GM10266 (cell line): ENCODE results near the gene USB1.

Experiments used
- DNase-seq: peaks from one replicate; pipeline ENCODE4 v3.0.0; 2012; ENCODE audit errors: extremely low spot score
- TF ChIP-seq, protein P1 (sequence below): IDR thresholded peaks from 2 replicates; pipeline ENCODE4 v1.5.1; 2012; ENCODE audit warnings: mild to moderate bottlenecking, low read depth; ENCODE audit not compliant: control insufficient read depth, insufficient read depth; ENCODE audit errors: missing control alignments

Gene USB1

DNA sequence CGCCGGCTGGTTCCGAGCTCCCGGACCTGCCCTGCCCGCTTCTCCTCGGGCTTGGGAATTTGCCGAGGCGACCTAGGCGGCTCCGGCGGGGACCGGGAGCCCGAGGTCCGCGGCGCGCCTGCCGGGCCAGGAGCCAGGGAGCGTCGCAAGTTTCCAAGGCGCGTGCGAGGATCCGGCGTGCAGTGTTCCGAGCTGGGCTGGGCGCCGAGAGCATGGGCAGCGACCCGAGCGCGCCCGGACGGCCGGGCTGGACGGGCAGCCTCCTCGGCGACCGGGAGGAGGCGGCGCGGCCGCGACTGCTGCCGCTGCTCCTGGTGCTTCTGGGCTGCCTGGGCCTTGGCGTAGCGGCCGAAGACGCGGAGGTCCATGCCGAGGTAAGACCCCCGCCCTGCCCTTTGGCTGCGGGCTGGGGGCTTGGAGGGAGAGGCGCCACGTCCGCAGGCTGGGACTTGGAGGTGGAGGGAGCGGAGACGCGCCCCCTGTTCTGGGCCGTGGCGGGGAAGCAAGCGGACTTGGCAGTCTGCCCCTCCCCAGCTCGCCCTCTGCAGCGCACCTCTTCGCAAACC lies 25.0 kb downstream of the USB1 start:
- no peak for DNase-seq
- TF ChIP-seq, protein P1, sequence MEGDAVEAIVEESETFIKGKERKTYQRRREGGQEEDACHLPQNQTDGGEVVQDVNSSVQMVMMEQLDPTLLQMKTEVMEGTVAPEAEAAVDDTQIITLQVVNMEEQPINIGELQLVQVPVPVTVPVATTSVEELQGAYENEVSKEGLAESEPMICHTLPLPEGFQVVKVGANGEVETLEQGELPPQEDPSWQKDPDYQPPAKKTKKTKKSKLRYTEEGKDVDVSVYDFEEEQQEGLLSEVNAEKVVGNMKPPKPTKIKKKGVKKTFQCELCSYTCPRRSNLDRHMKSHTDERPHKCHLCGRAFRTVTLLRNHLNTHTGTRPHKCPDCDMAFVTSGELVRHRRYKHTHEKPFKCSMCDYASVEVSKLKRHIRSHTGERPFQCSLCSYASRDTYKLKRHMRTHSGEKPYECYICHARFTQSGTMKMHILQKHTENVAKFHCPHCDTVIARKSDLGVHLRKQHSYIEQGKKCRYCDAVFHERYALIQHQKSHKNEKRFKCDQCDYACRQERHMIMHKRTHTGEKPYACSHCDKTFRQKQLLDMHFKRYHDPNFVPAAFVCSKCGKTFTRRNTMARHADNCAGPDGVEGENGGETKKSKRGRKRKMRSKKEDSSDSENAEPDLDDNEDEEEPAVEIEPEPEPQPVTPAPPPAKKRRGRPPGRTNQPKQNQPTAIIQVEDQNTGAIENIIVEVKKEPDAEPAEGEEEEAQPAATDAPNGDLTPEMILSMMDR, result no peak

DNA sequence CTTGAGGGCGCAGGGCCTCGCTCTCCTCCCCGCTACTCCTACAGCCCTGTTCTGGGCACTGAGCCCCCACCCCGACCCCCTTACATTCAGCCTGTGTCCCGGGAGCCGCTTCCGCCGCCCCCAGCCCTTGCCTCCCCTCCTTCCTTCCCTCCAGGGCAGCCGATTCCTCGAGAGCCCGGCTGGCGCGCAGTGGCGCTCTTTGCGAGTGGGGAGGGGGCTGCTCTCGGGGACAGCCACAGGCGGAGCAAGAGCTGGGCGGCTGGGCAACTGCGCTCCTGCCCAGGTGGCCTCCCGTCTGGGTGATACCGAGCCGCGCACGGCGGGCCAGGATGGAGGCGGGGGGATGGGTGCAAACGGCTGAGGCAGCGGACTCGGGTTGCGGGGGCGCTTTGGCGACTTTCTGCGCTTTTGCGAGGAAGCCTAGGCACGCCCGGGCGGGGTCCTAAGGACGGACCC lies 25.5 kb downstream of the USB1 start:
- DNase-seq, result no peak
- TF ChIP-seq, protein P1, result no peak

- TF ChIP-seq, protein P1, result no peak
- DNase-seq, result no peak
Measured at GRCh38 chr16:58027161-58027915, 26.1 kb downstream of the USB1 start.

- TF ChIP-seq, protein P1, result no peak
- DNase-seq, result no peak
Measured at GRCh38 chr16:58027916-58028455, 26.8 kb downstream of the USB1 start.

DNA sequence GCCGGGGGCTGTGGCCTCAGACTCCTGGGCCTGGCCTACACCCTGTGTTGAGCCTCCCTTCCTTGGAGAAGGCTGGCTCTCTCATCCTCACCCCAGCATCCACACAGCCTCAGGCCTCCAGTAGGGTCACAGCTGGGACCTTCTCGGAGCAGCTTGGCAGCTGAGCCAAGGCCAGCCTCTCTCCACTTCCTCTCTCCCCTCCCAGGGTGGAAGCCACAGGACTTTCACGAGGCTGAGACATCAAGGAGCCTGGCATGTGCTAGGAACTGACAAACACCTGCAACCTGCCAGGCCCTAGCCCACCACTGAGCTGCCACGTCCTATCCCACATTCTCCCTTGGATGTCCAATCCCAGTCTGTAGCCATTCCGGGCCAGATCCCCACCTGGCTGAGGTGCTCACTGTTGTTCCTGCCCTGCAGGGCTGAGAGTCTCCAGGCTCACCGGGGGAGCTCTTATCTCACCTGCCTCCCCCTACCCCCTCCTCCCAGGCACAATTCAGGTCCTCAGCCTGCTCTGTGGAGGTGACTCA lies 27.4 kb downstream of the USB1 start:
- DNase-seq, result no peak

DNA sequence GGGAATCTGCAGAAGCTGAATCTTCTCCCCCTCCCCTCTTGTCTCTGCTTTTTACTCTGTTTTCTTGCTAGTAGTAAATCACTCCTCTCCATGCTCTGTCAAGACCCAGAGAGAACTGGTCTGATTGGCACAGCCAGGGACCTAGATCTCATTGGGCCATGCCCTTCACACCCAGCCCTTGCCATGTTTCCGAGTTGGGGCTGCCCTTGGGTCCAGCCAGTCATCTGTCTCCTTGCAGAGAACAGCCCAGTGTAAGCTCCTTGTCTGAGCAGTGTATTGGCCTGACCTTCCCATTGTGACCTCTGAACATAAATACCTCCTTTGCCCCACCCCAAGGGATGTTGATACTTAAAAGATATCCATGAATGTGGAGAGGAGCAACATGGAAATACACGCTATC lies 28.2 kb downstream of the USB1 start:
- no peak for DNase-seq
- TF ChIP-seq, protein P1, result no peak

More for the DNA sequence above, 27.4 kb downstream of the USB1 start:
- TF ChIP-seq, protein P1, result no peak
